HG03097 (cell line): ENCODE measurements around the gene DCUN1D5.

Experiments
- ATAC-seq: cut with Tn5 transposase; IDR thresholded peaks from one replicate; pipeline ENCODE4 v1.9.1; 2021; ENCODE audit not compliant: unreplicated experiment, low FRiP score

Gene DCUN1D5

DNA sequence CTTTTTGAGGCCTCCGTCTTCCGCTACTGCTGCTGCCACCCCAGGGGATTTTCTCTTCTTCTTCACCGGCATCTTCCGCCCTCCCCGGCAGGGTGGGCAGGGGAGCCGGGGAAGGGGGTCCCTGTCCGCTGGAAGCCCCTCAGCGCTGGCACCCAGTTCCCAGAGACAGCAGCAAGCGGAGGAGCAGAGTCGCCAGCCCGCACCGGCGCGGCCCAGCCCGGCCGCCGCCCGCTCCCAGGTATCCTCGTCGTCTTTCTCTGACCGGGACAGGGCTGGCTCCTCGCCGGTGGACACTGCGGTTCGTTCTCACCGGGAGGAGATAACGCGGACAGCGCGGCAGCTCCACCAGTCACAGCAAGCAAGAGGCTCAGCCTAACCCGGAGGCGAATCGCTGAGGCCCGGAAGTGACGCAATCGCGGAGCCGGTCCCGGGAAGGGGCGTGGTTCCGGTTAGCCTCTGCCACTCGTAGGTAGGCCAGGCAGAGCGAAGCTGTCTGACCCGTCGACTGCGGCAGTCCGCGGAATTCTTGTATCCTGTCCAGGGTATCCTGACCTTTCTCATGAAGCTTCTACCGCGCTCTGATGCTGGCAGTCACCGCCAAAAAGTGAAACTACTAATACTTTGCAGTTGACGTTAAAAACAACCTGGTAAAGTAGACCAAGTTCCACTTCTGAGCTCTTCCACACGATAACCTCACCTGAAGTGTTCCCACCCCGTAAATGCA is at the start of gene DCUN1D5:
Gene DCUN1D5 (minus strand): TSS at position 360 of the 724 bp plus-strand sequence. CDS start 288 bp downstream, at position 72.
- peak; percentile 100 for ATAC-seq

DNA sequence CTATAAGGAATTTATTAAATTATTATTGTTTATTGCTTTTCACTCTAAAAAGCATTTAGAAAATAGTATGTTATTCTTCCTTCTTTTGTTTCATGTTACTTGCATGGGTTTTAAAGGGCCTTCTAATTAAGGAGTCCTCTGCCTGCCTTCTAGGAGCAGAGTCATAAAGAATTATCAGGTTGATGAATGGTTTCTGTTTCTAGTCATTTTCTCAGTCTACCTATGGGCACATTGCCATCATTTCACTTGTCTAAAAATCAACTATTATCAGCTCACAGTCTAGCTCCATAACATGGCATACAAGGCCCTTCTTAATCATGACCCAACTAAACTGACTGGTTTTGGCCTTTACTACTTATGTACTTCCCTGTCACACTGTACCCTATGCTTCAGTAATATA is 33.5 kb upstream of the DCUN1D5 start:
- no peak for ATAC-seq

DNA sequence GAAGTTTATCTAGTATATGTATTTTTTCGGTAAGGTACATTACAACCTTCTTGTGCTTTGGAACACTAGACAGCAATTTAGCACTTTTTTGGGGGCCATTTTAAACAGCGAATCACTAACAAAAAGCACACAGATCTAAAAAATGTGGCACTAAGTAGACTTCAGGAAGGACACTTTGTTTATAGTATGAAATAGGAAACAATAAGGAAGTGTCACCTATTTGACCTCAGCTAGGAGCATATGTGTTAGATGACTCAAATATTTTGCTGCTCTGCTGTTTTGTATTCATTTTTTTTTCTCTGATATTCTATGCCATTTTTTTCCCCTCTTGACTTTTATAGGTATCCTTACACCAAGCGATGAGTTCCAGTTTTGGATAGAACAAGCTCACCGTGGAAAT is 22.9 kb upstream of the DCUN1D5 start:
- ATAC-seq: no peak

DNA sequence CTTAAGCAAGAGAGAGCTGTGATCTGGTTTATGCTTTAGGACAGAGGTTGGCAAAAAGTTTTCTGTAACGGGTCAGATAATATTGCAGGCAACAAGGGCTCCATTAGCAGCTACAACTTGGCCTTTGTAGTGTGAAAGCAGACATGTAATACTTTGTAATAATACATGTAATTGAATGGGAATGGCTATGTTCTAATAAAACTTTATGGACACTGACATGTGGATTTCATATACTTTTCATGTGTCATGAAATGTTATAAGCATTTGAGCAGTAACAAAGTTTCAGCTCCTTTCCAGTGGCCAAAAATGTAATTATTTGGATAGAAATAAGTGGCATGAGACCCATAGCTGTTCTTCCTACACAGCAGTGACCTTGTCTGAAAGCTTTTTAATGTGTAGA is 20.4 kb upstream of the DCUN1D5 start:
- ATAC-seq: no peak

DNA sequence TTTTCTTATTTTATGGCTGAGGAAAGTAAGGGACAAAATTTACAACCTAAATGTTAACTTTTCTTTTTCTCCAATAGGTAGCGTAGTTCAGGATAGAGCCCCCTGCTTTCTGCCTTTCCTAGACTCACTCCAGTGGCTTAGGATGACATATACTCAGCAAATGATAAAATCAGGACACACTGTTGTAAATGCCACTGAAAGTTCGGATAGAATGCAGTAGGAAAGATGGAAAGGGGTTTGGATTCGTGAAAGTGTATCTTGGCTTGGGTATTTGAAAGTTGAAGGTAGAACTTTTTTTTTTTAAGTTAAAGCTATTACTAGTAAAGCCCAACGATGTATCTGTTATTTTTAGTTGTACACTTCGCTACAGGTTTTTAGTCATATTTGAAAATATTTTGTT is 19.4 kb upstream of the DCUN1D5 start:
- ATAC-seq: no peak

DNA sequence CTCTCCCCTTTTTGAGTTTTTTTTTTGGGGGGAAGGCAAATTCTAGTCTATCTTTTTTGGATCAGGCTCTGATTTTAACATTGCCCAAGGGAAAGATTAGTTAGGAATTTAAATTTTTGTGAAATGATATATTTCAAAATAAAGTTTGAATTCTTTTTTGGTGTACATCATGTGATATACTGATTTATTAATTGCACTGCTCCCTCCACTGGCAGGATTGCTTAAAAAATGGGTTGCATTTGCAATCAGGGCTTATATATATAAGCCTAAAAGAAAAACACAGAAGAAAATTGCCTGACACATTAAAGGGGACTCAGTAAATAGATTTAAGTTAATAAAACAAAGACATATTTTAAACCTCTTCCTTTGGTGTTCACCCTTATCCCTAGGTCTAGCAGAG is 18.4 kb upstream of the DCUN1D5 start:
- ATAC-seq: no peak

DNA sequence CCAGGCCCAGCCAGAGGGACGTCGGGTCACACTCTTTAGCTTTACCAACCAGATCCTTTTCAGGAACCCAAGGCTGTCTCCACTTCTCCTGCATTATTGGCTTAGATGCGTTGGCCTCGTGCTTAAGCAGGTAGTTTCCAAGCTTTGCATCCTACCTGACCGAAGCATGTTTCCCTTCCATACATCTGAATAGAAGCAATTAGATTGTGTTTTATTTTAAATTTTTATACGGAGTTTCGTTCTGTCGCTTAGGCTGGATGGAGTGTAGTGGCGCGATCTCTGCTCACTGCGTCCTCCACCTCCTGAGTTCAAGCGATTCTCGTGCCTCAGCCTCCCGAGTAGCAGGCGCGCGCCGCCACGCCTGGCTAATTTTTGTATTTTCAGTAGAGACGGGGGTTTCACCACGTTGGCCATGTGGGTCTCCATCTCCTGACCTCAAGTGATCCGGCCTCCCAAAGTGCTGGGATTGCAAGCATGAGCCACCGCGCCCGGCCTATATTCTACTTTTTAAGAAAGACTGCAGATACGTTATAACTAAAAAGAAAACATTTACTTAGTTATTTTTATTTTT is 17.9 kb upstream of the DCUN1D5 start:
- ATAC-seq: no peak

DNA sequence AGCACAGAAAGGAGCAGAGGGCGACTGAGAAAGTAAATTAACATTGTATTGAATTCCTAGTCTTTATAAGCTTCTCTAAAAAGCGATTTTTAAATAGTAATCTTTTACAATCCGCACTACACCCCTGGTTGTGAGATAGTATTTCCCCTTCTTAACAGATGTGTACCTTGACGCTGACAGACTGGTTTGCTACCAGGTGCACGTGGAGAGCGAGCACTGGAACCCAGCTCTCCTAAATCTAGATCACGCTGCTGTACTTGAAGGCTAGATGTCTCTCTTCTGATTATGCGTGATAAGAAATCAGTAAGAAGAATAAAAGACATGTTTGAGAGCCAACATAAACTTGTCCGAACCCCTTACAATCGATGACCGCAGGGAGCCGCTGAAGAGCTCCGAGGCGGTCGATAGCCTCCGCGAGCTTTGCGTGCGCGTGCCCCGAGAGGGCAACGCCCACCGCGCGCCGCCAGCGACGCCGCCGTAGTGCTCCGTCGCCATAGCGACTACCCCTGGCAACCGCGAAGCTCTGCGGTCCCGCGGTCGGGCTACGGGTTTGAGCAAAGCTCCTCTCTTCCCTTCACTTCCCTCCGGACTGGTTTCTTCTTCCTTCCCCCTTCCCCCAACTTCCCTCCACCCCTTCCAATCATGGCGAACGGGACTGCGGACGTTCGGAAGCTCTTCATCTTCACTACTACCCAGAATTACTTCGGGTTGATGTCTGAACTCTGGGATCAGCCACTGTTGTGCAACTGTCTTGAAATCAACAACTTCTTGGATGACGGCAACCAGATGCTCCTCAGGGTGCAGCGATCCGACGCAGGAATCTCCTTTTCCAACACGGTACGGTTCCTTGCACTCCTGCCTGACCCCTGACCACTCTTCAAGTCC is 17.2 kb upstream of the DCUN1D5 start, which contains the start of gene DYNC2H1:
Gene DYNC2H1 (plus strand): TSS at position 494 of the 885 bp plus-strand sequence. CDS start 149 bp downstream, at position 643.
- ATAC-seq: peak; percentile 100

DNA sequence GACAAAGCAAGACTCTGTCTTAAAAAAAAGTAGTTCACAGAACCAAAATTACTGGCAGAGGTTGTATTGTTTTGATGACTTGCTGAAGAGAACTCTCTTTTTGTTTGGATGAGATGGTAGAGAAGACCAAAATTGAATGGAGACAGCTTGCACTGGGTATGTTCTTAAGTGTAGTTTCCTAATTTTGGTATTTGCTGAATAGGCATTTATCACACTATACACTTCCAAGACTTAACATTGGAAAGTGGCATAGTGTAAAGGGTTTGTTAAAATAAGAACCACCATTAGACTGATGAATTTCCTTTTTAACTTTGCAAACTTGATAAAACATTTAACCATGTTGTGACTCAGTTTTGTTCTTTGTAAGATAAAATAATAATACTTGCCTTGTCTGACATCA is 5.3 kb upstream of the DCUN1D5 start:
- ATAC-seq: no peak

DNA sequence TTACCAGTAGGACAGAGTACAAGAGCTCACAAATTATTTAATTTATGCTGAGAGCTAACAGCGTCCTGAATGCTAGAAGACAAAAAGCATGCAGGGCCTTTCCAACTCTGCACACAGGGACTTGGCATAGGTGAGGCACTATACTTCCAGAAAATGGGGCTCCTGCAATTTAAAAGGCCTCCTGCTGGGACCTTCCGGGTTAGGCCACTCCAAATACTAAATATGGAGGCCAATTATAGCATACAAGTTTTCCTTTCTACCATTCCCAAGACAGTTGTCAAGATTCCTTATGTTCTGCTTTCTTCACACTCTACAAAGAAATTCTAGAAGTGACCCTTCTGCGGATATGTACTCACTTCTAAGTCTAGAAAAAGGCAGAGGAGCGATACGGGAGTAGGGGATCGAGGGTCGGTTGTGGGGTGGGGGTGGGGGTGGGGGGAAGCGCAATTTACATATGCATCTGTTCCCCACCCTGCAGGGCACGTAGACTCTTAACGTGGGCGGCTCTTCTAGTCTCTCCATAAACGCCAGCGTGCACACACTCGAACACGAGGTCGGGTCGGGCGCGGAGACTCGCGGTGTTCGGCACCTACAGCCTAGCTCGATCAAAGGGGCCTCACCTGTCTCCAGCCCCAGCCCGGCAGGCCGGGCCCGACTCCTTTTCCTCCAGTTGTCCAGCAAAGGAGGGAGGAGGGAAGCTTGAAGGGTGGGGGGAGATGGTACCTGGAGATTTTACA is 728 bp downstream of the DCUN1D5 start:
- ATAC-seq: peak; percentile 36

DNA sequence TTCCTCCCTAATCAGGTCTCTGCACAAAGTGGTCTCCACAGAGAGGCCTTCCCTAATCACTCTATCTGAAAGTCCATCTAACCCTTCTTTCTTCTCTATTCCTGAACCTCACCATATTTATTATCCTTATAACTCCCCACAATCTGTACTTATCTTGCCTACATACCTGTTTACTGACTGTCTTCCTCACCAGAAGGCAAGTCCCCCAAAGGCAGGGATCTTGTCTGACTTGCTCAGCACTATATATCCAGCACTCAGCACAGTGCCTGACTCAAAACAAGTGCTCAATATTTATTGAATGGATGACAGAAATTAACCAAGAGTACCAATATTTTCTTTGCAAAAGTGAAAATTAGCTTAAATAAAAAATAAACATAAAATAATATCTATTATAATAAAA is 5.5 kb downstream of the DCUN1D5 start:
- no peak for ATAC-seq

DNA sequence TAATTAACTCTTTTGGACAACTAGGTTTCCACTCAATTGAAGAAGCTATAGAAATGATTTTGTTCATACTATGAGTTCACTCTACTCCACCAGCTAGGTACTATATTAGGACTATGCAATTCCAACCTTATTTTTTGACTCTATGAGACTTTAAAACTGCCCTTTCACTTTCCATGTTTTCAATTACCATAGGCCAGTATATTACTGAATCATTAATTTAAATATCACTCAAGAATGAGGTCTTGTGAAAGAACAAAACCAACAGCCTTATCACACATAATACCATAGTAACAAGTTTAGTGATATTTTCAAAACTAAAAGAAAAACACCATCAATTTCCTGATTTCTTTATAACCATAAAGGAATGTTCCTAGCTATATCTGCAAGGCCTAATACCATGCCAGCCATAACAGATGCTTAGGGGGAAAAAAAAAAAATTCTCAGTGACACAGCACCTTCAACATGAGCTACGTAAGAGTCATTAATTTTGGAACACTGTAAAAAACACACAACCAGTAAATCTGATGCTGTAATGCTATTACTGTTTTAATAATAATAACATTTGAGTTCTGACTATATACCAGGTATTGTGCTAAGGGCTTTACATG is 6.1 kb downstream of the DCUN1D5 start:
- ATAC-seq: no peak

DNA sequence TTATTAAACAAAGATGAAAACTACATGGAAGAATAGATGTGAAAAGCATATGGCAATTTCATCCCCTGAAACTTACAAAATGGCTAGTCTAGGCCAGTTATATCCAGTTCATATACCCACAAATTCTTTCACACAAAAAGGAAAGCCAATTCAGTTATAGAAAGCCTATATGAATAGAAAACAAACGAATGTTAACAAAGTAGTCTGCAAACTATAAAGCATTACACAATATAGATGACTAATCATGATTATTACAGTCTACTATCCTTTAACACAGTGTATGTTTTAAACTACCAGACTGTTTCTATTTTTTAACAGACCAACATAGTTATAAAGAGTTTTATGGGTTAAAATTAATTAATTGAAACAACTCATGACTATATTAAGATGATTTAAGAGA is 12.1 kb downstream of the DCUN1D5 start:
- no peak for ATAC-seq

DNA sequence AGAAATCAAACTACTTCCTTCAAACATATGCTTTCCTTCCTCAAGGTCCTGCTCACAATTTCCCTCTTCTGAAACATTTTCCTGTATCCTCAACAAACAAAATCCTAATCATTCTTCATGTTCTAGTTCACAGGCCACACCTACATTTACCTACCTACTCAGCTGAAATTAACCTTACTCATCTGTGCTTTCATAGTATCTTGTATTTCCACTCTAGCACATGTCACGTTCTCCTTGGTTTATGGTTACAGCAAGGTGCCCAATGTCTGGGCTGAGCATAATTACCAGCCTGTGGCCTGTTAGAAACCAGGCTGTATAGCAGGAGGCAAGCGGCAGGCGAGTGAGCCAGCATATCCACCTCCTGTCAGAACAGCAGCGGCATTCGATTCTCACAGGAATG is 13.2 kb downstream of the DCUN1D5 start:
- no peak for ATAC-seq

DNA sequence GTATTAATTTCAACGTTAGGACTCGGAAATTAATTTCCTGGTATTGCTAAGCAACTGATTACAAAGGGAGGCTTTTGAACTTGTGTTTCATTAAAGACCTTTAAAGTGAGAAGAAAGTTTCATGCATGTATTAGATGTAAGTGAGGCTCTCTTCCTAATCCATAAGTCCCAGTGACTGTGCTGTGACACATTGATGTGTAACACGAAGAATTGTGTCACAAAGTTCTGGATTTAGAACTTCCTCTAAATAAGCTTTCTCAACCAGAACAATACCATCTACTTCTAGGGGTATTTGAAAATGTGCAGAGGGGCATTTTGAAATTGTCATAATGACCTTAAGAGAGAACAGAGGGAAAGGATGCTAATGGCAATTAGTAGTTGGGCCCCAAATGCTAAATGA is 14.4 kb downstream of the DCUN1D5 start:
- no peak for ATAC-seq

DNA sequence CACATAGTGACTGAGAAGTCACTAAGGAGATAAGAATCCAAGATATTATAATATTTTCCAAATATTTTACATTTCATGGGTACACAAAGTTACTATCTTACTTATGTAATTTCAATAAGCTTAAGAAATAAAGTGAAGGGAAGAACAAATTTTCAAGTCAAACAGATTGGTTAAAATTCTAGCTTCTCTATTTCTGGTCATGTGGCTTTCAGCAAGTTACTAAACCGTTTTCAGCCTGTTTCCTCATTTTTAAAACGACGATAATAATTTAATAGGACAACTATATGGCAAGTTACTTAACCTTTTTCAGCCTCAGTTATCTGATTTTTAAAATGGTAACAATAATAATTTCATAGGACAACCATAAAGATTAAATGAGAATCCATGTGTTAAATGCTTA is 15.6 kb downstream of the DCUN1D5 start:
- ATAC-seq: no peak

DNA sequence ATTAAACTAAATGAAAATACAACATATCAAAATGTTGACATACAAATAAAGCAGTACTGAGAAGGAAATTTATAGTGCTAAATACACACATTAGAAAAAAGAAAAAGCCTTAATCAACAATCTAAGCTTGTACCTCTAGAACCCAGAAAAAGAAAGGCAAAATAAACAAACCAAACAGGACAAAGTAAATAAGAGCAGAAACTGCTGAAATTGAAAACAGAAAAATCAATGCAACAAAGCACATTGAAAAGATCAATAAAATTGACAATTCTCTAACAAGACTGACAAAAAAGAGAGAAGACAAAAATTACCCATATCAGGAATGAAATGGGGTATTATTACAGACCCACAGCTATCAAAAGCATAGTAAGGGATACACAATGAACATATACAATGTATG is 21.0 kb downstream of the DCUN1D5 start:
- no peak for ATAC-seq

DNA sequence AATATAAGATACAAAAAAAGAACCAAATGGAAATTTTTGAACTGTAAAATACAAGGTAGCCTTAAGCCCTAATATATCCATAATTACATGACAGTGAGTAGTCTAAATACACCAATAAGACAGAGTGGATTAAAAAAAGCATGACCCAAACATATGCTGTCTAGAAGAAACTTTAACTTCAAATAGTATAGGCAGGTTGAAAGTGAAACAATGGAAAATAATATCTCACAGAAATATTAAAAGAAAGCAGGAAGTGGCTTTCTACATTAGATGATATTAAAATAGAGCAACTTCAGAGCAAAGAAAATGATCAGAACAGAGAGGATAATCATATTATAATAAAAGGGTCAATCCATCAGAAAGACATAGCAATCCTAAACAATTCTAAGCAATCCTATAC is 21.8 kb downstream of the DCUN1D5 start:
- no peak for ATAC-seq

DNA sequence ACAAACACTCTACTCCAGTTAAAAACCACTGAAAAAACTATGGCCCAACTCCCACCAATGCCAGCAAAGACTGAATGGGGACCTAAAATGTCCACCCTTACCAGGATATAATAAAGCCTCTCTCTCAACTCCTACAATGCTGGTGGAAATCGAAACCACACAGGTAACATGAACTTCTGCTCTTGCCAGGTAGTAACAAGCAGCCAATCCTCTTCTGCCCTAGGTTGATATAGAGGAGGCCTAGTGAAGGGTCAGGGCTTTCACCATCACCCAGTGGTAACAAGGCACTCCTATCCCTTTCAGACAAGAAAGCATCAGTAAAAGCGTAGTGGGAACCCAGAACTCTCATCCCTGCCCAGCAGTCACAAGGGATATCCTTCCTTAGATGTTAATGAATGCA is 22.6 kb downstream of the DCUN1D5 start:
- ATAC-seq: no peak

DNA sequence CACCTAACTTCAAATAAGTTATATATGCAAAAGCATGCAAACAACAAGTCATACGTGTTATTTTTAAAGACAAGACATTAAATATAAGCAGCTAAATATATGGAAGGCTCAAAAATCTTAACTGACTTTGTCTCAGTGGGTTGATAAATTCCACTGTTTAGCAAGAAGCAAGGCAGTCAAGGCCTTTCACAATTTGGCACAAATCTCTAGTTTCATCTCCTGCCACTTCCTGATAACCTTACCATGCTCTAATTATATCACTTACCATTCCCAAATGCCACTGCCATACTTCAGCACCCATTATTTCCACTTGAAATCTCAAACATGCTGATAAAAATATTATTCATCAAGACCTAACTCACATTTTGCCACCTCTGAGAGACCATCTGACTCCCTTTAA is 24.8 kb downstream of the DCUN1D5 start:
- no peak for ATAC-seq
